HEK293 (cell line): ENCODE measurements around the gene EID2.

Experiments used
- BCL6B ChIP-seq: fragments of 450-650 bp; formaldehyde crosslinking; IDR thresholded peaks from 2 replicates; pipeline ENCODE4 v1.5.1; 2017; ENCODE audit warnings: missing biosample characterization, missing genetic modification characterization
- CTCF ChIP-seq: fragments of 450-650 bp; formaldehyde crosslinking; IDR thresholded peaks from 2 replicates; pipeline ENCODE4 v1.5.1; 2016; ENCODE audit warnings: missing biosample characterization, missing genetic modification characterization
- EGR2 ChIP-seq: fragments of 450-650 bp; formaldehyde crosslinking; IDR thresholded peaks from 2 replicates; pipeline ENCODE4 v1.5.1; 2016; ENCODE audit warnings: low read depth, missing biosample characterization, missing genetic modification characterization
- REST ChIP-seq: fragments of 450-650 bp; formaldehyde crosslinking; IDR thresholded peaks from 2 replicates; pipeline ENCODE4 v1.5.1; 2016; ENCODE audit warnings: missing biosample characterization, missing genetic modification characterization
- TRIM28 ChIP-seq: IDR thresholded peaks from 2 replicates; pipeline ENCODE4 v1.6.1; 2011; ENCODE audit warnings: low read length, control low read depth, borderline replicate concordance
- ZNF626 ChIP-seq: fragments of 450-650 bp; sonication (Bioruptor Pico); formaldehyde crosslinking; IDR thresholded peaks from 2 replicates; pipeline ENCODE4 v1.5.1; 2018; ENCODE audit warnings: missing biosample characterization, missing genetic modification characterization, inconsistent platforms
- TF ChIP-seq, protein P1 (sequence below): fragments of 450-650 bp; formaldehyde crosslinking; optimal IDR thresholded peaks from 2 replicates; pipeline ENCODE3; 2016; ENCODE audit warnings: missing biosample characterization, mild to moderate bottlenecking, missing genetic modification characterization

GRCh38 chr19:39588066-39588465 is 48.1 kb upstream of the EID2 start:
- TF ChIP-seq TRIM28 = no peak
- TF ChIP-seq BCL6B (tag by site-specific recombination) = no peak
- TF ChIP-seq ZNF626 (tag by site-specific recombination) = no peak
- no peak for TF ChIP-seq EGR2
- no peak for TF ChIP-seq REST (tag by site-specific recombination)
- no peak for TF ChIP-seq CTCF
- TF ChIP-seq, protein P1, sequence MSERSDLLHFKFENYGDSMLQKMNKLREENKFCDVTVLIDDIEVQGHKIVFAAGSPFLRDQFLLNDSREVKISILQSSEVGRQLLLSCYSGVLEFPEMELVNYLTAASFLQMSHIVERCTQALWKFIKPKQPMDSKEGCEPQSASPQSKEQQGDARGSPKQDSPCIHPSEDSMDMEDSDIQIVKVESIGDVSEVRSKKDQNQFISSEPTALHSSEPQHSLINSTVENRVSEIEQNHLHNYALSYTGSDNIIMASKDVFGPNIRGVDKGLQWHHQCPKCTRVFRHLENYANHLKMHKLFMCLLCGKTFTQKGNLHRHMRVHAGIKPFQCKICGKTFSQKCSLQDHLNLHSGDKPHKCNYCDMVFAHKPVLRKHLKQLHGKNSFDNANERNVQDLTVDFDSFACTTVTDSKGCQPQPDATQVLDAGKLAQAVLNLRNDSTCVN = no peak
